ENCODE data around the gene ANKRD28. TPM values are rescaled to one million over a fixed set of nuclear protein-coding genes. Genes with fewer than 3 reads are reported as not detected.

ANKRD28 gene
- total and polyA plus RNA-seq, 2 experiments from 2014 or later = 15.2 to 61.3 TPM

DNA sequence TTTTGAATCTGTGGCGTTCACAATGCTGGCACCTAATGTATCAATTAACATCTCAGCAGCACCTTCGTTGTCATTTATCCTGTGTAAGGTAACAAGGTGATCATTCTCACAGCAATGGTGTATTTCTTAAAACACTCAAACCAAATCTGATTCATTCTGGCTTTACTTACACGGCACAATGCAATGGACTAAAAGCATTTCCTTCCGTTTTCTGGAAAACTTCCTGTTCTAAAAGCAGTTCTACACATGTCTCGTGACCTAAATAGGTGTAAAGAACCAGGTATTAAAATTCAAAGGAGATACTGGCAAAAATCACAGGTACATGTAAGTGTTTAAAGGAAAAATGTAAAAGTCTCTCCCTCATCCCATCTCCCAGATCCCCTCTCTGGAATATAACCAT lies 118.5 kb downstream of the ANKRD28 start (continued):
- TF ChIP-seq, protein P1, sequence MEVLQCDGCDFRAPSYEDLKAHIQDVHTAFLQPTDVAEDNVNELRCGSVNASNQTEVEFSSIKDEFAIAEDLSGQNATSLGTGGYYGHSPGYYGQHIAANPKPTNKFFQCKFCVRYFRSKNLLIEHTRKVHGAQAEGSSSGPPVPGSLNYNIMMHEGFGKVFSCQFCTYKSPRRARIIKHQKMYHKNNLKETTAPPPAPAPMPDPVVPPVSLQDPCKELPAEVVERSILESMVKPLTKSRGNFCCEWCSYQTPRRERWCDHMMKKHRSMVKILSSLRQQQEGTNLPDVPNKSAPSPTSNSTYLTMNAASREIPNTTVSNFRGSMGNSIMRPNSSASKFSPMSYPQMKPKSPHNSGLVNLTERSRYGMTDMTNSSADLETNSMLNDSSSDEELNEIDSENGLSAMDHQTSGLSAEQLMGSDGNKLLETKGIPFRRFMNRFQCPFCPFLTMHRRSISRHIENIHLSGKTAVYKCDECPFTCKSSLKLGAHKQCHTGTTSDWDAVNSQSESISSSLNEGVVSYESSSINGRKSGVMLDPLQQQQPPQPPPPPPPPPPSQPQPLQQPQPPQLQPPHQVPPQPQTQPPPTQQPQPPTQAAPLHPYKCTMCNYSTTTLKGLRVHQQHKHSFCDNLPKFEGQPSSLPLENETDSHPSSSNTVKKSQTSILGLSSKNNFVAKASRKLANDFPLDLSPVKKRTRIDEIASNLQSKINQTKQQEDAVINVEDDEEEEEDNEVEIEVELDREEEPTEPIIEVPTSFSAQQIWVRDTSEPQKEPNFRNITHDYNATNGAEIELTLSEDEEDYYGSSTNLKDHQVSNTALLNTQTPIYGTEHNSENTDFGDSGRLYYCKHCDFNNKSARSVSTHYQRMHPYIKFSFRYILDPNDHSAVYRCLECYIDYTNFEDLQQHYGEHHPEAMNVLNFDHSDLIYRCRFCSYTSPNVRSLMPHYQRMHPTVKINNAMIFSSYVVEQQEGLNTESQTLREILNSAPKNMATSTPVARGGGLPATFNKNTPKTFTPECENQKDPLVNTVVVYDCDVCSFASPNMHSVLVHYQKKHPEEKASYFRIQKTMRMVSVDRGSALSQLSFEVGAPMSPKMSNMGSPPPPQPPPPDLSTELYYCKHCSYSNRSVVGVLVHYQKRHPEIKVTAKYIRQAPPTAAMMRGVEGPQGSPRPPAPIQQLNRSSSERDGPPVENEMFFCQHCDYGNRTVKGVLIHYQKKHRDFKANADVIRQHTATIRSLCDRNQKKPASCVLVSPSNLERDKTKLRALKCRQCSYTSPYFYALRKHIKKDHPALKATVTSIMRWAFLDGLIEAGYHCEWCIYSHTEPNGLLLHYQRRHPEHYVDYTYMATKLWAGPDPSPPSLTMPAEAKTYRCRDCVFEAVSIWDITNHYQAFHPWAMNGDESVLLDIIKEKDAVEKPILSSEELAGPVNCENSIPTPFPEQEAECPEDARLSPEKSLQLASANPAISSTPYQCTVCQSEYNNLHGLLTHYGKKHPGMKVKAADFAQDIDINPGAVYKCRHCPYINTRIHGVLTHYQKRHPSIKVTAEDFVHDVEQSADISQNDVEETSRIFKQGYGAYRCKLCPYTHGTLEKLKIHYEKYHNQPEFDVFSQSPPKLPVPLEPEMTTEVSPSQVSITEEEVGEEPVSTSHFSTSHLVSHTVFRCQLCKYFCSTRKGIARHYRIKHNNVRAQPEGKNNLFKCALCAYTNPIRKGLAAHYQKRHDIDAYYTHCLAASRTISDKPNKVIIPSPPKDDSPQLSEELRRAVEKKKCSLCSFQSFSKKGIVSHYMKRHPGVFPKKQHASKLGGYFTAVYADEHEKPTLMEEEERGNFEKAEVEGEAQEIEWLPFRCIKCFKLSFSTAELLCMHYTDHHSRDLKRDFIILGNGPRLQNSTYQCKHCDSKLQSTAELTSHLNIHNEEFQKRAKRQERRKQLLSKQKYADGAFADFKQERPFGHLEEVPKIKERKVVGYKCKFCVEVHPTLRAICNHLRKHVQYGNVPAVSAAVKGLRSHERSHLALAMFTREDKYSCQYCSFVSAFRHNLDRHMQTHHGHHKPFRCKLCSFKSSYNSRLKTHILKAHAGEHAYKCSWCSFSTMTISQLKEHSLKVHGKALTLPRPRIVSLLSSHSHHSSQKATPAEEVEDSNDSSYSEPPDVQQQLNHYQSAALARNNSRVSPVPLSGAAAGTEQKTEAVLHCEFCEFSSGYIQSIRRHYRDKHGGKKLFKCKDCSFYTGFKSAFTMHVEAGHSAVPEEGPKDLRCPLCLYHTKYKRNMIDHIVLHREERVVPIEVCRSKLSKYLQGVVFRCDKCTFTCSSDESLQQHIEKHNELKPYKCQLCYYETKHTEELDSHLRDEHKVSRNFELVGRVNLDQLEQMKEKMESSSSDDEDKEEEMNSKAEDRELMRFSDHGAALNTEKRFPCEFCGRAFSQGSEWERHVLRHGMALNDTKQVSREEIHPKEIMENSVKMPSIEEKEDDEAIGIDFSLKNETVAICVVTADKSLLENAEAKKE (CRISPR knock-in tag; IDR thresholded peaks at IDR 0.05) = no peak
- TF ChIP-seq, protein P2, sequence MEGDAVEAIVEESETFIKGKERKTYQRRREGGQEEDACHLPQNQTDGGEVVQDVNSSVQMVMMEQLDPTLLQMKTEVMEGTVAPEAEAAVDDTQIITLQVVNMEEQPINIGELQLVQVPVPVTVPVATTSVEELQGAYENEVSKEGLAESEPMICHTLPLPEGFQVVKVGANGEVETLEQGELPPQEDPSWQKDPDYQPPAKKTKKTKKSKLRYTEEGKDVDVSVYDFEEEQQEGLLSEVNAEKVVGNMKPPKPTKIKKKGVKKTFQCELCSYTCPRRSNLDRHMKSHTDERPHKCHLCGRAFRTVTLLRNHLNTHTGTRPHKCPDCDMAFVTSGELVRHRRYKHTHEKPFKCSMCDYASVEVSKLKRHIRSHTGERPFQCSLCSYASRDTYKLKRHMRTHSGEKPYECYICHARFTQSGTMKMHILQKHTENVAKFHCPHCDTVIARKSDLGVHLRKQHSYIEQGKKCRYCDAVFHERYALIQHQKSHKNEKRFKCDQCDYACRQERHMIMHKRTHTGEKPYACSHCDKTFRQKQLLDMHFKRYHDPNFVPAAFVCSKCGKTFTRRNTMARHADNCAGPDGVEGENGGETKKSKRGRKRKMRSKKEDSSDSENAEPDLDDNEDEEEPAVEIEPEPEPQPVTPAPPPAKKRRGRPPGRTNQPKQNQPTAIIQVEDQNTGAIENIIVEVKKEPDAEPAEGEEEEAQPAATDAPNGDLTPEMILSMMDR (conservative IDR thresholded peaks at IDR 0.05; ENCODE audit: low read depth in 2 of 2) = no peak
- TF ChIP-seq EZH2phosphoT487 (IDR thresholded peaks at IDR 0.05; ENCODE audit: unreplicated experiment) = no peak

DNA sequence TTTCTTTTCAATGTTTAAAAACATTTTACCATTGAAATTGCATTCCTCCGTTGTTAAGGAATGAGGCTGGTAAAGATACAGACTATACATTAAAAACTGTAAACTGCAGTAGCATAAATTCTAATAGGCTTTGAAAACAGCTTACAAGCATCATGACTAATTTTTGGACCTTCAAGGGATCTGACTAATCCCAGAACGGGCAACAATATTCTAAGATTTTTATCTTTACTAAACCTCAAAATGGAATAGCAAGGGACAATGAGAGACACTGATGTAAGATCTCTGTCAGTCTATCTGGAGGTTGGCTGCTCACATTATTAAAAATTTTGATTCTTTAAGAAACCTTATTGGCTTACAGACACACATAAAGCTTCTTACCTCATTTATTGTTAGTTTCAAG lies 121.5 kb downstream of the ANKRD28 start:
- DNase-seq (ENCODE audit: low spot score) = no peak
- Mint-ChIP-seq H3K27ac (no peak overlapping the region), H3K4me1 (no peaks in the 10 kb centered on the region), H3K9me3 (no peaks in the 10 kb centered on the region), H3K27me3 (ENCODE audit: insufficient read depth, low read depth, poor library complexity) (no peaks in the 10 kb centered on the region), H3K4me3 (no peak overlapping the region), H3K36me3 (ENCODE audit: low read depth) (peaks cover 26% of the 10 kb centered on the region; the same call in 2 of the 3 replicates)
- Histone ChIP-seq H3K36me3 (ENCODE audit: insufficient read depth) (peaks cover 26% of the 10 kb centered on the region), H3K27ac (ENCODE audit: low read depth) (no peak overlapping the region), H2AFZ (no peak overlapping the region), H4K20me1 (replicated peaks; ENCODE audit: insufficient read depth) (no peaks in the 10 kb centered on the region), H3K79me2 (replicated peaks; ENCODE audit: insufficient read depth) (no peaks in the 10 kb centered on the region), H3F3A (replicated peaks; ENCODE audit: low read depth) (no peaks in the 10 kb centered on the region), H3K27me3 (ENCODE audit: insufficient read depth) (no peaks in the 10 kb centered on the region), H3K4me2 (no peak overlapping the region), H3K4me3 (no peak overlapping the region), H3K9me2 (ENCODE audit: insufficient read depth) (no peaks in the 10 kb centered on the region), H3K4me1 (ENCODE audit: insufficient read depth) (no peaks in the 10 kb centered on the region)
- ATAC-seq = no peak
- no peak for TF ChIP-seq NANOG (IDR thresholded peaks at IDR 0.05; ENCODE audit: borderline replicate concordance)
- TF ChIP-seq, protein P2 (conservative IDR thresholded peaks at IDR 0.05; ENCODE audit: low read depth in 2 of 2) = no peak
- no peak for TF ChIP-seq POLR2AphosphoS5 (IDR thresholded peaks at IDR 0.05; ENCODE audit: low read depth)
- TF ChIP-seq EZH2 (IDR thresholded peaks at IDR 0.05; ENCODE audit: low read depth, unreplicated experiment) = no peak
- no peak for TF ChIP-seq STAT1 (IDR thresholded peaks at IDR 0.05; ENCODE audit: unreplicated experiment)
- TF ChIP-seq, protein P3, sequence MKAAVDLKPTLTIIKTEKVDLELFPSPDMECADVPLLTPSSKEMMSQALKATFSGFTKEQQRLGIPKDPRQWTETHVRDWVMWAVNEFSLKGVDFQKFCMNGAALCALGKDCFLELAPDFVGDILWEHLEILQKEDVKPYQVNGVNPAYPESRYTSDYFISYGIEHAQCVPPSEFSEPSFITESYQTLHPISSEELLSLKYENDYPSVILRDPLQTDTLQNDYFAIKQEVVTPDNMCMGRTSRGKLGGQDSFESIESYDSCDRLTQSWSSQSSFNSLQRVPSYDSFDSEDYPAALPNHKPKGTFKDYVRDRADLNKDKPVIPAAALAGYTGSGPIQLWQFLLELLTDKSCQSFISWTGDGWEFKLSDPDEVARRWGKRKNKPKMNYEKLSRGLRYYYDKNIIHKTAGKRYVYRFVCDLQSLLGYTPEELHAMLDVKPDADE (IDR thresholded peaks at IDR 0.05) = no peak
- no peak for TF ChIP-seq JUNB (IDR thresholded peaks at IDR 0.05; ENCODE audit: unreplicated experiment)
